ENCODE measurements around the gene KLF15.

Gene KLF15

DNA sequence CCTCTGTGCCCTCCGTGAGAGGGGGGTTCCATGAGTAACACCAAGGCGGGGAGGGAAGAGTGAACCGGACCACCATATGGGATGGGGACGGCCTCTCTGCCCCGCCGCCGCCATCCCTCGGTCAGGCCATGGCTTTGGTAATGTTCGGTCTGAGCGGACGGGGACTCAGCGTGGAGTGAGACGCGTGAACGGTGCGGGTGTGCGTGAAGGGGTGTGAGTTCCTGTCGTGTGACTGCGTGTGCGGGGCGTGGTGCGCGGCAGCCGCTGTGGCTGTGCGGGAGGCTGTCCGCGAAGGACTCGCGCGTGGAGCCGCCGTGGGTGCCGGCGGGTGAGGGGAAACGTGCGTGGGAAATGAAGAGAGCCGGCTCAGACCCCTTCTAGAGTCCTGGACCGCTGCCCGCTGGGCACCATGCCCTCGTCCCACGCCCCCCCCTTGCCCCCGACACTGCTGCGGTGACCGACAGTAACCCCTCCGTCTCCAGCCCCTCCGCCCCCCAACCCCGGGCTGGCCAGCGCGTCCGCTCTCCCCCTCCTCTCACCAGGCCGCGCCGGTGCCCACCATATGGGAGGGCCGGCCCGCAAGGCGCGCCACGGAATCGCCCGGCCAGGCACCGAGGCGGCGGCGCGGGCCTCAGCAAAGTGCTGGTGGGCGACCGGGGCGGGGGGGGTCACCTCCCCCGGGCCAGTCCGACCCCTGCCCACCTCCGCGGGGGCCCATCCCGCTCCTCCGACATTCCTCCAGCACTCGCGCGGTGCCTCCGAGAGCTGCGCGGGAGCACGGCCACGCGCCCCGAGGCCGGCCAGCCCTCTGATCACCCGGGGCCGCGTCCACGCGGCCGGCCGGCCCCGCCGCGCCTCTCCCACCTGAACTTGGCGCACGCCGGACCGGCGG lies 589 bp downstream of the KLF15 start:
- FAIRE-seq (no peak), DNase-seq (ENCODE audit: insufficient read length) (no peak)
- TF ChIP-seq POLR2A (IDR thresholded peaks at IDR 0.05; ENCODE audit: low read depth, low read length) (no peak), POLR2AphosphoS5 (IDR thresholded peaks at IDR 0.05; ENCODE audit: low read depth, low read length) (no peak), TAF1 (IDR thresholded peaks at IDR 0.05; ENCODE audit: borderline replicate concordance, low read depth, low read length) (no peak)

DNA sequence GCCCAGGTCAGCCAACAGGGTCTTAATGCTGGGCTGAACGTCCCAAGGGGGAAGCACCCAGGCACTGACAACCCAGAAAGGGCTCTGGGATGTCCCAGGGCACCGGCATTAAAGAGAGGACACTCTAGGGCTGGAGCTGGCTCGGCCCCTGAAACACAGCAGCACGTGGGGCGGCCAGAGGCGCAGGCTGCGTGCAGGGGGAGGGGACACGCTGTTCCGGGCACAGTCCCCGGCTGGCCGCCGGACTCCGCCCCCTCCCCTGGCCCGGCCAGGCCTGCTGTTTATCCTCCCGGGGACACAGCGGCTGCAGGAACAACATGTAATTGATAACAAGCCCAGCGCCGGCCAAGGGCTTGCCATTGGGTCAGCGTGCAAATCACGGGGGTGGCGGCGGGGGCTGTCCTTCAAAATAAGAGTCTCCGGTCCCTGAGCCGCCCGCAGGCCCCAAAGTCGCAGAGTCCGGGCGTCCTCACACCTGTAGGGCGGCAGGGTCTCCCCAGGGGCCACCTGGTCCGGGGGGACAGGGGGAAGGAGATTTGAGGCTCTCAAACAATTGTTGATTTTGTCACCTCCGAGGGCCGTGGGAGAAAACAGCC lies 1.3 kb downstream of the KLF15 start:
- FAIRE-seq: no peak
- peak; percentile 37 for DNase-seq (ENCODE audit: insufficient read length)

DNA sequence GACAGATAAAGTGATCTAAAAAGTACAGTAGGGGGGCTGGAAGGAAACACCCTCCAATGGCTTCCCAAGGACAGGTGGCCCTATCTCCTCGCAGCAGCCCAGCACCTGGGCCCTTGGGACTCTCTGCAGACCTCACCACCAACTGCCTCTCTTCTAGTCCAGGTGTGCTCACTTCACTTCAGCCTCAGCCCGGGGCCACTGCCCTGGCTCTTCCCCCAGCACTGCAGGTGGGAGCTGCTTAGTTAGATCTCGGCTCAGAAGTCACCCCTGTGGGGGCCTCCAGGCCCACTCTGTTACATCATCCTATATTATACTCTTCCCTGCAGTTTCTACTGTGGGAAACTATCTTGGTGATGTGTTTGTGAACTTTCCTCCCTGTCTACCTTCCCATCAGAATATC lies 2.0 kb downstream of the KLF15 start:
- DNase-seq (ENCODE audit: insufficient read length) (no peak), FAIRE-seq (no peak)
- TF ChIP-seq TAF1 (IDR thresholded peaks at IDR 0.05; ENCODE audit: borderline replicate concordance, low read depth, low read length): no peak
- TF ChIP-seq POLR2AphosphoS5 (IDR thresholded peaks at IDR 0.05; ENCODE audit: low read depth, low read length): no peak
- TF ChIP-seq POLR2A (IDR thresholded peaks at IDR 0.05; ENCODE audit: low read depth, low read length): no peak

More for the DNA sequence above, 1.3 kb downstream of the KLF15 start:
- TF ChIP-seq TAF1 (IDR thresholded peaks at IDR 0.05; ENCODE audit: borderline replicate concordance, low read depth, low read length): no peak

DNA sequence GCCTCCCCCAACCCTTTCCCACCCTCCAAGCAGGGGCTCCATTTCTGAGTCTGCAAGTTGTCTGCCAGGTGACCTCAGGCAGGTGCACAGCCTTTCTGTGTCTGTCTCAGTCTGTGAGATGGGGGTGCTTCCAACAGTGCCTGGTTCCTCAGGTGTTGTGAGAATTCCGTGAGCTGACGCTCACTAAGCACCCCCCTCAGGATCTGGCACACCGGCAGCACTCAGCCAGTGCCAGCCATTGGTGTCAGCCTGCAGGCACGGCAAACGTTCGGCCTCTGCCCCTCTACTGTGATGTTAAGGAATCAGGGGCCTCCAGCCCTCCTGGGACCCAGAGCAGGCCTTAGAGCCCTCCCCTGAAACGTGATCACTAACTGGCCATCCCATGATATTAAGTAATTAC lies 2.4 kb downstream of the KLF15 start:
- no peak for DNase-seq (ENCODE audit: insufficient read length)
- FAIRE-seq: no peak
- TF ChIP-seq POLR2AphosphoS5 (IDR thresholded peaks at IDR 0.05; ENCODE audit: low read depth, low read length) (no peak), POLR2A (IDR thresholded peaks at IDR 0.05; ENCODE audit: low read depth, low read length) (no peak), TAF1 (IDR thresholded peaks at IDR 0.05; ENCODE audit: borderline replicate concordance, low read depth, low read length) (no peak)

DNA sequence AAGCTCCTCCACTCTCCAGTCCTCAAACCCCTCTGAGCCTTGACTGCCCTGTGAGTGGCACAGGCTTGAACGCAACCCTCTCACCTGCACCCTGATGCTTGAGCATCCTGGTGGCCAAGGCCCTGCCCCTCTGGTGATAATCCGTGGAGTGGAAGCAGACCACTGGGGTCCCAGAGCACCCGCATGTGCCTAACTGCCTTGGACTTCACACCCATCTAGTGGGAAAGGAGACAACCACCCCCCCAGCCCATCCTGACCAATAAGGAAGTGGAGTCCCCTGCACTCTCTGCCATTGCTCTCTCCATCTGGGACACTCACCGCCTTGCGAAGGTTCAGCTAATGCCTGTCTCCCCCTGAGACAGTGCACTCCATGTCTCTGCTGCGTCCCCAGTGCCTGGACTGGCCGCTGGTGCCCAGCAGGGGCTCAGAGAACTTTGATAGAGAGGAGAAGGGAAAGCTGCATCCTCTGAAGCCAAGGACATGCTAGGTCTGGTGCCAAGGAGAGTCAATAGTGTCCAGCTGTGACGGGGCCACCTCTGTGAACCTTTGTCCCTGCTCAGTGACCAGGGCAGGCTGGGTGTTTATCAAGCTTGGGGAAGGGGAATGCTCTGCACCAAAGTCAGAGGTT lies 3.4 kb downstream of the KLF15 start:
- no peak for DNase-seq (ENCODE audit: insufficient read length)
- FAIRE-seq: no peak
- TF ChIP-seq TAF1 (IDR thresholded peaks at IDR 0.05; ENCODE audit: borderline replicate concordance, low read depth, low read length) (no peak), POLR2AphosphoS5 (IDR thresholded peaks at IDR 0.05; ENCODE audit: low read depth, low read length) (no peak), POLR2A (IDR thresholded peaks at IDR 0.05; ENCODE audit: low read depth, low read length) (no peak)

DNA sequence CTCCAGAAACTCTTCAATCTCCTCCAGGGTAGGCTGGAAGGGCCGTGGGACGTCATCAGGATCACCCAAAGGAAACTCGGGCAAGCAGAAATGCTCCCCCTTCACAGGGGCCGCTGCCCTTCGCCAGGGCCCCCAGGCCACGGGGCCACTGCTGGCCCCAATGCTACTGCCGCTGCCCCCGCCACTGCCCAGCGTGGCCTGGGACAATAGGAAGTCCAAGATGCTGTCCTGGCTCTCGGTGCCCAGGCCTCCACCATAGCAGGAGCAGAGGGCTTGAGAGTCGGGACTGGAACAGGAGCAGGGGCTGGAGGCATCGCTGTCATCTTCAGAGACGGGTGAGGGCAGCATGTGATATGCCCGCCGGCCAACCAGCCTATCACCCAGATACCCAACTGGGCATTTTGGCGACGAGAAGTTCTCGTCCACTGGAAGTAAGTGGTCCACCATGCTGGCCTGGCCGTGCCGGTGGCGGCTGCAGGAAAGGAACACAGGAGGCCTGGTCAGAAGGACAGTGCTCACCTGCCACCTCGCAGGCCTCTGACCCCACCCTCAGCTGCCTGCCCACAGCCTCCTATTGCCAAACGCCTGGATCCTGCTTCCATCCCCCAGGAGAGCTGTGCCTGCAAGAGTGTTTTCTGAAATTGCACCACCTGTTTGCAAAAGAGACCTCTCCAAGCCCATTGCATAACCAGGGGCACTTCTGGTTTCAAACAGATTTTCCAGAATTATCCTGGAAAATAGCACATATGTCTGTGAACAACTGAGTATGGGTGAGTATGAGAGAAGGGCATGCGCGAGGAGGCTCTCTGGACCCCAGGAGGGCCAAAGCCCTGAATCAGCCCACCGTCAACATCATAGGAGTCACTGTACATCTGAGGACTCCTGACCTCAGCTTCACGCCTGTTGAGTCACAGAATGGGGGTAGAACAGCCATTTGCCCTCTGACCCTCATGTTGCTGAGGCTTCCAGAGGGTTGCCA lies 4.4 kb downstream of the KLF15 start:
- no peak for FAIRE-seq
- TF ChIP-seq POLR2AphosphoS5 (IDR thresholded peaks at IDR 0.05; ENCODE audit: low read depth, low read length) (no peak), TAF1 (IDR thresholded peaks at IDR 0.05; ENCODE audit: borderline replicate concordance, low read depth, low read length) (no peak), POLR2A (IDR thresholded peaks at IDR 0.05; ENCODE audit: low read depth, low read length) (no peak)

DNA sequence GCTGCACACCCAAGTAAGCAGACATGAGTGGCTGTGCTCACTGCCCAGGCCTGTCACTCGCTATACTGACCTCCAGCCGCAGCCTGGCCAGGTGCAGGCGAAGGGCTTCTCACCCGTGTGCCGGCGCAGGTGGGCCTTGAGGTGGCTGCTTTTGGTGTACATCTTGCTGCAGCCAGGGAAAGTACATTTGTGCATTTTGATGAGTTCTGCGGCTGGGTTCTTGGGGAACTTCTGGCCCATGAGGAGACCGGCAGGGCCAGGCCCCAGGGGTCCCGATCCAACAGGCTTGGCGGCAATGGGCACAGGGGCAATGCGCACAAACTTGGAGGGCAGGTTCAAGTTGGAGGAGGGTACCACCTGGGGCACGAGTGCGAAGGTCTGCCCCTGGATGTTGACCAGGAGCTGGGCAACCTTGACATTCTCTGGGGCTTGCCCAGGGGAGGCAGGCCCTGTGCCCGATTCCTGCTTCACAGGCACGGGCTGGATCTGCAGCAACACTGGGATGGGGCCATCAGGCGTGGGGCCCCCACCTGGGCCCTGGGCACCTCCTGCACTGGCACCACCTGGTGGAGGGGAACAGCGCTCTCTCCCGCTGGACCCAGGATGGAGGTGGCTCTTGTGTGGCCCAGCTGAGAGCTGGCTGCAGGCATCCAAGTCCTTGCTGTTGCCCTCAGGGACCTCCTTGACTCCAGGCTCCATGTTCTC lies 5.3 kb downstream of the KLF15 start:
- DNase-seq (ENCODE audit: insufficient read length) (no peak), FAIRE-seq (no peak)
- no peak for TF ChIP-seq POLR2A (IDR thresholded peaks at IDR 0.05; ENCODE audit: low read depth, low read length)
- no peak for TF ChIP-seq TAF1 (IDR thresholded peaks at IDR 0.05; ENCODE audit: borderline replicate concordance, low read depth, low read length)
- no peak for TF ChIP-seq POLR2AphosphoS5 (IDR thresholded peaks at IDR 0.05; ENCODE audit: low read depth, low read length)

More for the DNA sequence above, 4.4 kb downstream of the KLF15 start:
- no peak for DNase-seq (ENCODE audit: insufficient read length)

DNA sequence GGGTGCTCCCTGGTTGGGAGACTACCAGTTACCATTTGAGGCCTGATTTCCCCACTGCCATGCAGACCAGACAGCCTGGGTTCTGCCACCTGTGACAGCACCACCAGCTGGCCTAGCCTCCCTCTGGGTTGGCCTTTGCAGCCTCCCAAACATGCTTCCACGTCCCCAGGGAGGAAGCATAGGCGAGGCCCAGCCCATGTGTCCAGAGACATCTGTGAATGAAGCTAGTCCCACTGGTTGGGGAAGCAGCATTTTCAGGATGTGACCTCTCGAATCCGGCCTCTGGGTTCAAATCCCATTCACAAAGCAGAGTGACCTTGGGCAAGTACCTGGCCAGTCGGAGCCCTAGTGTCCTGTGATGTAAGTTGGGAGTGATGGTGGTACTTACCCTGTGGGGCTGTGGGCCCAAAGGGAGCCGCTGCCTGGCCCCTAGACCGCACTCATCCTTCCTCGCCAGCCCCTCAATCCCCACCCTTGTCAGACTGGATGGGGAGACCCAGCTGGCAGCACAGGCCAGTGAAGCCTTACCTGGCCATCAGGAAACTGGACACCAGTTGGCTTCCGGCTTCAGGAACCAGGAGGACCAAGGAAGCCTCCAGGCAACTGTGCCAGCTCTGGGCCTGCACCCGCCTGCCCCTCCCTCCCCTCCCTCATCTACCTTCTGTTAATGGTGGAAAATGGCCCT lies 6.0 kb downstream of the KLF15 start:
- no peak for DNase-seq (ENCODE audit: insufficient read length)
- TF ChIP-seq POLR2AphosphoS5 (IDR thresholded peaks at IDR 0.05; ENCODE audit: low read depth, low read length) (no peak), POLR2A (IDR thresholded peaks at IDR 0.05; ENCODE audit: low read depth, low read length) (no peak), TAF1 (IDR thresholded peaks at IDR 0.05; ENCODE audit: borderline replicate concordance, low read depth, low read length) (no peak)
- no peak for FAIRE-seq

DNA sequence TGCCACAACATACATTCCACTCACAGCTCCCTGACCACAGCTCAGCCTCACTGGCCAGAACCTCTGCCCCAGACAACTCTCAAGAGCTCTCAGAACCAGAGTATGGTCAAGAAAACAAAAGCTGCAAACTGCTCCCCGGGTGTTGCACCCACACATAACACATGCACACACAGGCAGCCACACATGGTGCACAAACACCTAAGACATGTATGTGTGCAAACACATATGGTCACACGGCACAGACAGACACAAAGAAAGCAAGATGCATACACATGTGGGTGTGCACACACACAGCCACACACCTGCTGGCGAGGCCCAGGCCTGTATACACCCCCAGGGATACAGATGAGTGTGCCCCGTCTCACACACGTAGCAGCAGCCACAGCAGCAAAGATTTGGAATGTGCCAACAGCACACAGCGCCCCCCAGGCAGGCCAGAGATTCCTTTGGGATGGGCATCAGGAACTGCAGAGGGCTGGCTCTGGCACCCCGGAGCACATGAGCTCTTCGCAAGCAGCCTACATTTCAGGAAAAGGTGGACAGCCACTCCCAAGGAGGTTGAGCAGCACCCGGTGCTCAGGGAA lies 6.6 kb downstream of the KLF15 start:
- TF ChIP-seq POLR2A (IDR thresholded peaks at IDR 0.05; ENCODE audit: low read depth, low read length): no peak
- no peak for TF ChIP-seq TAF1 (IDR thresholded peaks at IDR 0.05; ENCODE audit: borderline replicate concordance, low read depth, low read length)
- TF ChIP-seq POLR2AphosphoS5 (IDR thresholded peaks at IDR 0.05; ENCODE audit: low read depth, low read length): no peak
- DNase-seq (ENCODE audit: insufficient read length) (no peak), FAIRE-seq (no peak)
